ENCODE data around the gene SLC35B4.
A peak's percentile ranks its signal among the peaks of the same experiment; 100 is the strongest.

Gene SLC35B4, protein sequence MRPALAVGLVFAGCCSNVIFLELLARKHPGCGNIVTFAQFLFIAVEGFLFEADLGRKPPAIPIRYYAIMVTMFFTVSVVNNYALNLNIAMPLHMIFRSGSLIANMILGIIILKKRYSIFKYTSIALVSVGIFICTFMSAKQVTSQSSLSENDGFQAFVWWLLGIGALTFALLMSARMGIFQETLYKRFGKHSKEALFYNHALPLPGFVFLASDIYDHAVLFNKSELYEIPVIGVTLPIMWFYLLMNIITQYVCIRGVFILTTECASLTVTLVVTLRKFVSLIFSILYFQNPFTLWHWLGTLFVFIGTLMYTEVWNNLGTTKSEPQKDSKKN

GRCh38 chr7:134316539-134317344 lies at the start of gene SLC35B4:
Gene SLC35B4 (minus strand): TSS chr7:134316930. CDS start chr7:134316751, 179 bp downstream.
- Histone ChIP-seq H3K4me3 (ENCODE audit: low read length) (peak within 1 kb of the TSS; percentile 95), H3K9ac (ENCODE audit: low read length) (peak within 1 kb of the TSS; percentile 92), H3K4me1 (ENCODE audit: control insufficient read depth, insufficient read depth, low read length) (peaks cover 14% of the 10 kb centered on the region), H3K27me3 (replicated peaks; ENCODE audit: control insufficient read depth, insufficient read depth, low read length) (no peaks in the 10 kb centered on the region), H3K9me3 (ENCODE audit: control insufficient read depth, low read length) (no peaks in the 10 kb centered on the region), H3K36me3 (ENCODE audit: control insufficient read depth, insufficient read depth, low read length, severe bottlenecking) (no peaks in the 10 kb centered on the region)
- DNase-seq (ENCODE audit: low read depth) = peak; percentile 98

DNA sequence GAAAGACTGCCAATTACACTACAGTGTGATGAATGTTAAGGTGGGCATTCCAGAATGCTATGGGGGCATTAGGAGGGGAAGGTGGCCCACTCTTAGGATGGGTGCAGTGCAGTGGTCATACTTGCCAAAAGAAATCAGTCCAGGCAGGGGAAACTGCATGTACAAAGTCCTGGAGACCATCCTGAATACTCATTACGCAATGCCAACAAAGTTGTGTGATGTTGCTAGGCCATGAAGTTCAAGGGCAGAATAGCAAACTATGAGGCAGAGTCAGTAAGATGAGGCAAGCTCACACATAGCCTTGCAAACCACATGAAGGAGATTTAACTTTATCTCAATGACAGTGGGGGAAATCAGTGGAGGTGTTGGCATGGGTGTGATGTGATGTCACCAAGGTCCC lies 49.8 kb upstream of the SLC35B4 start:
- H3K9me3 ChIP-seq (ENCODE audit: control insufficient read depth, low read length) = no peaks in the 10 kb centered on the region
- H3K4me3 ChIP-seq (ENCODE audit: low read length) = no peak overlapping the region
- H3K27me3 ChIP-seq (replicated peaks; ENCODE audit: control insufficient read depth, insufficient read depth, low read length) = no peaks in the 10 kb centered on the region
- H3K36me3 ChIP-seq (ENCODE audit: control insufficient read depth, insufficient read depth, low read length, severe bottlenecking) = no peaks in the 10 kb centered on the region
- peaks cover 61% of the 10 kb centered on the region for H3K4me1 ChIP-seq (ENCODE audit: control insufficient read depth, insufficient read depth, low read length)
- H3K9ac ChIP-seq (ENCODE audit: low read length) = no peak overlapping the region
- peak; percentile 16 for DNase-seq (ENCODE audit: low read depth)

DNA sequence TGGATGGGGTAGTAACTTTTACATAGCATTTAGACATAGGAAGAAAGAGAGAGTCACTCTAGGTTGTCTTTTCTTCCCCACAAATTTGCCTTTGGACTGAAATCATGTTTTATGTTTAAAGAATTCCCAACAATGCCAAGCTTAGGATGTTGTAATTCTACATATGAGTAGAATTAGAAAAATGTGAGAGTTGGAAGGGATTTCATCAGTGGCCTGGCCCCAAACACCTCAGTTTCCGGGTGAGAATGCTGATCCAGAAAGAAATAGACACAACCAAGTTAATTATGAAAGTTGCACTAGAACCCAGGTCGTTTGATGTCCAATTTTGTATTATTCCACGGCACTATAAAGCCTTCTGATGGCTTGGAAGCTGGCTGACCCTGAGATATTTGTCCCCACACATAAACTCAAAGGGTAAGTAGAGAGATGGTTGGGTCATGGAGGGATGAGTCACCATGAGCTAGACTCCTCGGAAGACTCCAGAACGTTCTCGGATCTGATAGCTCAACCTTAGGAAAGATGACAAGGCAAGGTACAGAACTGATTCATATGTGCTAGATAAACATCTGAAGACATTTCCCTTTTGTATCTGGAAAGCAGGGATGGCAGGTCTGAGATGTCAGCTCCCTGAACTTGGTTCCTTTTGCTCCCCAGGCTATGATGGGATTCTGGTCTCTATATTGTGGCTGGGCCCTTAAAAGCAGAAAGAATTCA lies 48.8 kb upstream of the SLC35B4 start:
- Histone ChIP-seq H3K36me3 (ENCODE audit: control insufficient read depth, insufficient read depth, low read length, severe bottlenecking) (no peaks in the 10 kb centered on the region), H3K4me3 (ENCODE audit: low read length) (no peak overlapping the region), H3K27me3 (replicated peaks; ENCODE audit: control insufficient read depth, insufficient read depth, low read length) (no peaks in the 10 kb centered on the region), H3K4me1 (ENCODE audit: control insufficient read depth, insufficient read depth, low read length) (peaks cover 61% of the 10 kb centered on the region), H3K9ac (ENCODE audit: low read length) (peak overlapping the region; percentile 54), H3K9me3 (ENCODE audit: control insufficient read depth, low read length) (no peaks in the 10 kb centered on the region)
- DNase-seq (ENCODE audit: low read depth) = peak; percentile 82

- peak; percentile 23 for DNase-seq (ENCODE audit: low read depth)
- H3K36me3 ChIP-seq (ENCODE audit: control insufficient read depth, insufficient read depth, low read length, severe bottlenecking) = no peaks in the 10 kb centered on the region
- H3K9me3 ChIP-seq (ENCODE audit: control insufficient read depth, low read length) = no peaks in the 10 kb centered on the region
- H3K4me1 ChIP-seq (ENCODE audit: control insufficient read depth, insufficient read depth, low read length) = peaks cover 57% of the 10 kb centered on the region
- no peaks in the 10 kb centered on the region for H3K27me3 ChIP-seq (replicated peaks; ENCODE audit: control insufficient read depth, insufficient read depth, low read length)
- peak overlapping the region; percentile 54 for H3K9ac ChIP-seq (ENCODE audit: low read length)
- H3K4me3 ChIP-seq (ENCODE audit: low read length) = no peak overlapping the region
Observed at GRCh38 chr7:134364619-134365037, 47.9 kb upstream of the SLC35B4 start.

DNA sequence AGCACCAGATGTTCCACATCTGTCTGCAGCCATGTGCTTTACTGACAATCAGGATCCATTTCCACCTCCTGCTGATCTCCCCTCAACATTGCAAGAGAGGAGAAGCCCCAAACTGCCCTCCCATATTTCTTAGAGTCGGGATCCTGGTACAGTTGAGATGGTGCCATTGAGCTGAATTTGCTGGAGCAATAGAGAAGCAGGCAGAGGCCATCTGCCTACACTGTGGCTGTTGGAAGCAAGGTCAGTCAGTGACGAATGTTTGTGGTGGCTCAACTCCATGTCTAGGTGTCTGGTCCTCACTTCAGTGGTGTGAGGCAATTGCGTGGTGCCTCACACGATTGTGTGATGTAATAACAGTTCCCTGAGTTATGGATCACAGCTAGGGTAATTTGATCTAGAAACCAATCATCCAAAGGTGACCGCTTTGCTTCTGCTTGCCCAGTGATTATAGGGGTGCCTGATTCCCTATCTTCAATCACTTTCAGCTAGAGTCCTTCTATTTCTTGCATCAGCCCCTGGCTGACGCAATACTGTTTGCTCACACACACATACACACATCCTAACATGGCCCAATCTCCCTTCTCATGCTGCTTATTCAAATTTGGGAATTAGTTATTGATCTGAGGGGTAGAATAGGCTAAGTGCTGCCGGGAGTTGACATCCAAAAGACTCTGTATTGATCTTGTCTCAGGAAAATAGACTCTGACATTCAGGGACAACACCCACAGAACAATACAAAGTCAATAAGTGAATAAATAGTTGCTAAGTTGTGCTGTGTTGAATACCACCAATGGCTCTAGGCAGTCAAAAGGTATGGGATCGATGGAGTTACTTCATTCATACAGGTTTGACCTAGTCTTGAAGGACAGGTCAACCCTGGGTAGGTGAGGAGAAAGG lies 46.1 kb upstream of the SLC35B4 start:
- peaks cover 39% of the 10 kb centered on the region for H3K4me1 ChIP-seq (ENCODE audit: control insufficient read depth, insufficient read depth, low read length)
- DNase-seq (ENCODE audit: low read depth) = peak; percentile 59
- no peaks in the 10 kb centered on the region for H3K36me3 ChIP-seq (ENCODE audit: control insufficient read depth, insufficient read depth, low read length, severe bottlenecking)
- H3K9me3 ChIP-seq (ENCODE audit: control insufficient read depth, low read length) = no peaks in the 10 kb centered on the region
- H3K27me3 ChIP-seq (replicated peaks; ENCODE audit: control insufficient read depth, insufficient read depth, low read length) = no peaks in the 10 kb centered on the region
- H3K4me3 ChIP-seq (ENCODE audit: low read length) = no peak overlapping the region
- no peak overlapping the region for H3K9ac ChIP-seq (ENCODE audit: low read length)

DNA sequence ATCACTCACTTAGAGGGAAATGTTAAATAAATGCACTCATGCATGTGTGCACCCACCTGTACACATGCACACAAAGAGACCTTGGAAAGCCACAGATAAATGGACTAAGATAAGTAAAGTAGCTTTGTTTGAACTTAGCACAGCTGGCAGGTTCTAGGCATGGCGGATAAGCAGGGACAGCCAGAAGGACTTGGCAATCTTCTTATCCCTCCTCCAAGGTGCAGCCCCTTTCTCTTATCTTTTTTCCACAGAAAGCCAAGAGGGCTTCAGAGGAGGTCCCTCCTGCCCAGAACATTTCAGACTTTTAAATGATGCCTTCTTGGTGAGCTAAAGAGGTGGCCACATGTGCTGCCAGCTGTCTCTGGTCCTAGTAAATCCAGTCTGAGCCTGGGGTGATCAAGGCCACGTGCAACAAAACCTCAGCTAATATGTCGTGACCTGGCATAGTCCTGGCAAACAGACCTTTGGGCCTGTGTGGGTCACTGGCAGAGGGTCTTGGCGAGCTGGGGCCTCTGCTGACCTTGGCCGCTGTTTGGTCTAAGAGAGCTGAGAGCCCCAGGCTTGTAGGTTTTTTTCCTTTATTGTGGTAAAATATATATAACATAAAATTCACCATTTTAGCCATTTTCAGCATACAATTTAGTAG lies 43.2 kb upstream of the SLC35B4 start:
- DNase-seq (ENCODE audit: low read depth) = no peak
- no peak overlapping the region for H3K9ac ChIP-seq (ENCODE audit: low read length)
- H3K4me1 ChIP-seq (ENCODE audit: control insufficient read depth, insufficient read depth, low read length) = peaks cover 29% of the 10 kb centered on the region
- no peaks in the 10 kb centered on the region for H3K9me3 ChIP-seq (ENCODE audit: control insufficient read depth, low read length)
- no peak overlapping the region for H3K4me3 ChIP-seq (ENCODE audit: low read length)
- H3K36me3 ChIP-seq (ENCODE audit: control insufficient read depth, insufficient read depth, low read length, severe bottlenecking) = no peaks in the 10 kb centered on the region
- no peaks in the 10 kb centered on the region for H3K27me3 ChIP-seq (replicated peaks; ENCODE audit: control insufficient read depth, insufficient read depth, low read length)

GRCh38 chr7:134357486-134357885 lies 40.8 kb upstream of the SLC35B4 start:
- H3K9ac ChIP-seq (ENCODE audit: low read length) = no peak overlapping the region
- DNase-seq (ENCODE audit: low read depth) = no peak

GRCh38 chr7:134356421-134356936 lies 39.7 kb upstream of the SLC35B4 start:
- Histone ChIP-seq H3K4me3 (ENCODE audit: low read length) (no peak overlapping the region), H3K4me1 (ENCODE audit: control insufficient read depth, insufficient read depth, low read length) (peaks cover 10% of the 10 kb centered on the region), H3K36me3 (ENCODE audit: control insufficient read depth, insufficient read depth, low read length, severe bottlenecking) (no peaks in the 10 kb centered on the region), H3K9me3 (ENCODE audit: control insufficient read depth, low read length) (no peaks in the 10 kb centered on the region), H3K9ac (ENCODE audit: low read length) (no peak overlapping the region), H3K27me3 (replicated peaks; ENCODE audit: control insufficient read depth, insufficient read depth, low read length) (no peaks in the 10 kb centered on the region)
- no peak for DNase-seq (ENCODE audit: low read depth)

More at GRCh38 chr7:134357486-134357885, 40.8 kb upstream of the SLC35B4 start:
- Histone ChIP-seq H3K9me3 (ENCODE audit: control insufficient read depth, low read length) (no peaks in the 10 kb centered on the region), H3K4me1 (ENCODE audit: control insufficient read depth, insufficient read depth, low read length) (peaks cover 11% of the 10 kb centered on the region), H3K27me3 (replicated peaks; ENCODE audit: control insufficient read depth, insufficient read depth, low read length) (no peaks in the 10 kb centered on the region), H3K4me3 (ENCODE audit: low read length) (no peak overlapping the region), H3K36me3 (ENCODE audit: control insufficient read depth, insufficient read depth, low read length, severe bottlenecking) (no peaks in the 10 kb centered on the region)

DNA sequence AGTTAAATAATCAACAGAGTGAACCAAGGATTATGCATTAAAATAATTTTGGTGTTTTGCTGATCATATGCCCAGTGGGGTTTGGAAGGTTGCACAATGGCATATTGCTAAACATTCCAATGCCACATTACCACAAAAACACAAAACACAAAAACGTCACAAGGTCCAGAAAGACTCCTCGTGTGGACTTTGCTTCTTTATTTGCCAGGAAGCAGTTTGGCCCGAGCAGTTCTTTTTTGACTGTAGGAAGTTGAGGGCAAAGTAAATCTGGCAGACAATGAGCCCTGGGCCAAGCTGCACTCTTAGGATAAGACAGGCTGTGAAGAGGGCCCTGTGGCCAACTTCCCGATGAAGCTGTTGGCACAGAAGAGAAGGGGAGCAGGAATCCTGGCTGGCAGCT lies 39.2 kb upstream of the SLC35B4 start:
- no peak overlapping the region for H3K9ac ChIP-seq (ENCODE audit: low read length)
- H3K4me3 ChIP-seq (ENCODE audit: low read length) = no peak overlapping the region
- H3K4me1 ChIP-seq (ENCODE audit: control insufficient read depth, insufficient read depth, low read length) = peaks cover 10% of the 10 kb centered on the region
- no peaks in the 10 kb centered on the region for H3K36me3 ChIP-seq (ENCODE audit: control insufficient read depth, insufficient read depth, low read length, severe bottlenecking)
- H3K9me3 ChIP-seq (ENCODE audit: control insufficient read depth, low read length) = no peaks in the 10 kb centered on the region
- H3K27me3 ChIP-seq (replicated peaks; ENCODE audit: control insufficient read depth, insufficient read depth, low read length) = no peaks in the 10 kb centered on the region
- DNase-seq (ENCODE audit: low read depth) = peak; percentile 23

GRCh38 chr7:134355004-134355525 lies 38.3 kb upstream of the SLC35B4 start:
- no peak for DNase-seq (ENCODE audit: low read depth)
- Histone ChIP-seq H3K36me3 (ENCODE audit: control insufficient read depth, insufficient read depth, low read length, severe bottlenecking) (no peaks in the 10 kb centered on the region), H3K4me3 (ENCODE audit: low read length) (no peak overlapping the region)

More at GRCh38 chr7:134355004-134355525, 38.3 kb upstream of the SLC35B4 start:
- H3K4me1 ChIP-seq (ENCODE audit: control insufficient read depth, insufficient read depth, low read length) = peaks cover 10% of the 10 kb centered on the region
- no peaks in the 10 kb centered on the region for H3K27me3 ChIP-seq (replicated peaks; ENCODE audit: control insufficient read depth, insufficient read depth, low read length)
- H3K9ac ChIP-seq (ENCODE audit: low read length) = no peak overlapping the region
- no peaks in the 10 kb centered on the region for H3K9me3 ChIP-seq (ENCODE audit: control insufficient read depth, low read length)
